LNCAP (cell line): ENCODE measurements around the gene LRP1B.

Experiments
- TF ChIP-seq, protein P1 (sequence below): fragments of 450-650 bp; IDR thresholded peaks from 2 replicates; pipeline ENCODE4 v1.5.1; 2017; ENCODE audit warnings: mild to moderate bottlenecking

LRP1B gene

GRCh38 chr2:140770645-140771044 lies 1360.2 kb downstream of the LRP1B start:
- TF ChIP-seq, protein P1, sequence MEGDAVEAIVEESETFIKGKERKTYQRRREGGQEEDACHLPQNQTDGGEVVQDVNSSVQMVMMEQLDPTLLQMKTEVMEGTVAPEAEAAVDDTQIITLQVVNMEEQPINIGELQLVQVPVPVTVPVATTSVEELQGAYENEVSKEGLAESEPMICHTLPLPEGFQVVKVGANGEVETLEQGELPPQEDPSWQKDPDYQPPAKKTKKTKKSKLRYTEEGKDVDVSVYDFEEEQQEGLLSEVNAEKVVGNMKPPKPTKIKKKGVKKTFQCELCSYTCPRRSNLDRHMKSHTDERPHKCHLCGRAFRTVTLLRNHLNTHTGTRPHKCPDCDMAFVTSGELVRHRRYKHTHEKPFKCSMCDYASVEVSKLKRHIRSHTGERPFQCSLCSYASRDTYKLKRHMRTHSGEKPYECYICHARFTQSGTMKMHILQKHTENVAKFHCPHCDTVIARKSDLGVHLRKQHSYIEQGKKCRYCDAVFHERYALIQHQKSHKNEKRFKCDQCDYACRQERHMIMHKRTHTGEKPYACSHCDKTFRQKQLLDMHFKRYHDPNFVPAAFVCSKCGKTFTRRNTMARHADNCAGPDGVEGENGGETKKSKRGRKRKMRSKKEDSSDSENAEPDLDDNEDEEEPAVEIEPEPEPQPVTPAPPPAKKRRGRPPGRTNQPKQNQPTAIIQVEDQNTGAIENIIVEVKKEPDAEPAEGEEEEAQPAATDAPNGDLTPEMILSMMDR: no peak

GRCh38 chr2:140761807-140762206 lies 1369.0 kb downstream of the LRP1B start:
- TF ChIP-seq, protein P1: no peak

DNA sequence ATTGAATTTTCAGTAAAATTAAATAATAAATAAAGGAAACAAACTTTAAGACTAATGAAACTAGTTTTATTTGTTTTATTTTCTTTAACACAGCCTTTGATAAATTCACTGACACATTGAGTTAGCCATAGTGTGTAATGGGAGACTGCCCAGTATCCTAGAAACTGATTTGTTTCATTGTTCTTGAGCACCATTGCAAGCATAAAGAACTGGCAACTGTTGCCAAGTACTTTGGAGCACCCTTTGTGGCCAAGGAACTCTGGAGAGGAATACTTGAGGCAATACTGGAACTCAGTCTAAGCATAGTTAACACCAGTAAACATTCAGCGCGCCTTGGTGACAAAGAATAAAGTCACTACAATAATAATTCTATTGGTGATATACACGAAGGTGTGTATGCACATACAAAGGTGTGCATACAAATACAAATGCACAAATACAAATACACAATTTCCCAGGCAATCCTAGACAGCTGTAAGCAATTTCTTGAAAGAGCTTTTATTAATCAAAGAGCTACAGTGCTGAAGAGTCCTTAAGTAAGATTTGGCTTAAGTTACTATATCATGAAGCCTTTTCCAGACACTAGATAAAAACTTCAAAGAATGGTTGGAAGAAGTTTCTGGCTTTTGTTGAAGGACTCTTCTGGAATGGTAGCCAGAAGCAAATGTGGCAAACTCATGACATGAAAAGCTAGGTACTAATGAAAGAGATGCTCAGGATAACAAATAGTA lies 1371.2 kb downstream of the LRP1B start:
- TF ChIP-seq, protein P1: no peak

GRCh38 chr2:140747665-140748064 lies 1383.2 kb downstream of the LRP1B start:
- TF ChIP-seq, protein P1: no peak

GRCh38 chr2:140747090-140747489 lies 1383.7 kb downstream of the LRP1B start:
- TF ChIP-seq, protein P1: no peak

DNA sequence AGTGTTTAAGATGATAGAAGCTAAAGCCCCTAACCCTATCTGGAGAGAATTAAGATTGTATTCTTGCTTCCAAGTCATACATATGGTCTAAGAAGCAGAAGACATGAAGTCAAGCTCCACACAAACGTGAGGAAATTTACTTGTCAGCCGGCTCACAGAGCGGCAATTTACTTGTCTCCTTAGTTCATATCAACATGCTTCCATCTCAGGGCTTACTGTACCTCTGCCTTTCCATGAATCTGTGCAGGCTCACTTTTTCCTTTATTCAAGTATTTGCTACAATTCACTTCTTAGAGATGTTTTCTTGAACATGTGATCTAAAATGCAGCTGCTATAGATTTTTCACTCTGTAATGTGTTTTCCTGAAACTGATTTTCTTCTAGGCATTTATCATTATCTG lies 1386.4 kb downstream of the LRP1B start:
- TF ChIP-seq, protein P1: no peak

DNA sequence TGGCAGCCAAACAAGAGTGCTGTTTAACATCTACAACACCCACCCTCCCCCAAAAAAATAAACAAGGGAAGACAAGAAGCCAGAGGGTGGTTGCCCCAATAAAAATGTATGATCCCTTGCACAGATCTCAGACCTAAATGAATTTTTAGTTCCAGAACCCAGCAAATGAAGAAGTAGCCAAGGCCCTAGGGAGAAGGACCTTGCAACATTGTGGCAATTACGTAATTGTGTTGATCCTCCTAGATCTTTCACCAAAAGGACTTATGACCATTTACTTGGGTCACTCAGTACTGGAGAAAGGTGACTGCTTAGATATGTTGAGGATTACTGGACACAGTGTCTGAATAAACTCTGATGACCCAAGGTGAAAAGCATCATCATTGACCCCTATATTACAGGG lies 1393.8 kb downstream of the LRP1B start:
- TF ChIP-seq, protein P1: no peak

- TF ChIP-seq, protein P1: no peak
These were observed 1395.8 kb downstream of the LRP1B start for GRCh38 chr2:140734992-140735391.
